Right kidney (tissue), 1 donor: ENCODE measurements around the gene AKT3.

Experiments used
- DNase-seq: peaks from one replicate; pipeline ENCODE4 v3.0.0-alpha.2; 2016

Gene AKT3

DNA sequence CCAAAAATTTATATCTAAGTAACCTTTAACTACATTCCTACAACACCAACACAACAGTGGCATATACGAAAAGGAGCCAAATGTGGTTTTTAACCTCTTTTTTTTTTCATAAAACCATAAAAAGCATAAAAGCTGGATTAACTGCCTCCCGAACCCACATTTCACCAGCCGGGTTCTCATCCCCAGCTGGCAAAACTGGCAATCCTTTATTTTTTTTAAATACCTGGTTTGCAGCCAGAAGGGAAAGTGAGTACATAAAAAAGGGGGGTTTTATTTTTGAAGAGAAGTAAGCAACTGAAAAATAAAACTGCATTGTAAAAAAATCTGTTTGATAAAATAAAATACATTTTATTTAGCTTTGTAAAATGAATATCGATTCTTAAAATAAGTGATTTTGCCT, 295.4 kb downstream of the AKT3 start:
- DNase-seq: no peak

DNA sequence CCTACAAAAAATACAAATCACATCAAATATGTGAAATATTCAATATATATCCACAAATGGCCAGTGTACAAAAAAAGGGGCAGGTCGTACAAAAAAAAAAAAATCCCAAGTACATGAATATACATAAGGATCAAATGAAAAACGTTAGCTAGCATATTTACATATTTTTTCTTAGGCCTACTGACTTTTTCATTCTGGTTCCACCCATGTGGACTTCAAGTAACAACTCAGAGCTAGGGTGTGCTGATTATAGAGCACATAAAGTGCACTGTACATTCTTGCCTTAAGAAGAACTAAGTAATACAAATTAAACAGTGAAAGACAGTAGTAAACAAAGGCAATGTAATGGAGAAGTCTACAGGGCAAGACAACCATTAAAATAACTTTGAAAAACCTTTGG, 297.0 kb downstream of the AKT3 start:
- DNase-seq: no peak

GRCh38 chr1:243550276-243550675, 299.8 kb downstream of the AKT3 start:
- no peak for DNase-seq

DNA sequence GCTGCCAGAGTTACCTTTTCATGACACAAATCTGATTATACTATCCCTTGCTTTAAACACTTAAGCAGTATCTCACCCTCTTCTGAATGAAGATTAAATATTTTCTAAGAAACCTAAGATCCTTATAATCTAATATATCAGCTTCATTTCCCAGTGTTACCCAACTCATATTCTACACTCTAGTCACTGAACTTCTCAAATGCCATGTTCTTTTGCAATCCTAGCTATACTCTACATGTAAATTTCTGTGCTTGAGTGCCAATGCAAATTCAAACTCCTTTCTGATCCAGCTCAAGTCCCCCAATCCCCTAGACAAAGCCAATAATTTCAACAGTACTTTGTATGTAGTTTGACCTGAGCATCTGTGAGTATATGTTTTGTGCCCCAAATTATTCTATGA, 300.3 kb downstream of the AKT3 start:
- no peak for DNase-seq

- DNase-seq: no peak
These were observed 300.9 kb downstream of the AKT3 start for GRCh38 chr1:243549108-243549507.

DNA sequence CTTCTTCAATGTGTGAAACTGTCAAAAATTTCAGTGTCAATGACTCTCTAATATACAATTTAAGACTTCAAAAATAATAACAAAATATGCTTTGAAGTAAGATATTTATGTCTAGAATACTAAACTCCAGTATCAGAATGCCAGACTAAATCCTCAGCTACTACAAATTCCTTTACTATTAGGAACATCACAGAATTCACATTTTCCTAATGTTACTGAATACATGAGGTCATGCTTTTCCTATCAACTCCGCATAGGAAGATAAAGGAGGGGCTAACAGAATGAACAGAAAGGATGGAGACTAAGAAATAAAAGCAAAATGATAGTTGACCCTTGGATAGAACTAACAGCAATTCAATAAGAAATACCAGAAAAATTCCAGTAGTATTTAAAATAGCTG, 301.5 kb downstream of the AKT3 start:
- no peak for DNase-seq

DNA sequence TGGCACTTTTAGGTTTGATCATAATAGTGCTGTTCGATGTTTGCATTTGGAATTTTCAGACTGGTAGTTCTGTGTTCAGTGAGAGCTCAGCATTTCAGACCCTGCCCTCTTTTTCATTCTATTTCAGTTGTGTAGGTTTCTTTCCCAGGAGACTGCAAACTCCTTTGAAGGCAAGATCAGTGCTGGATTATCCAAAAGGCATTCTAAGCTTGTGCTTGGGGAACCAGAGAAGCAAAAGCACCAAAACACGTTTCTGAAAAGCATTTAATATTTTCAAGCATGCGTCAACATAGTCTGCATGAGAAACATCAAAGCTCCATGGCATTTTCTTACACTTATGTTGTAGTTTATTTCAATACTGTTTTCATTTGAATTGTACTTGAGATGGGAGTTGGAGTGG, 302.2 kb downstream of the AKT3 start:
- no peak for DNase-seq

GRCh38 chr1:243546457-243546856, 303.6 kb downstream of the AKT3 start:
- no peak for DNase-seq

DNA sequence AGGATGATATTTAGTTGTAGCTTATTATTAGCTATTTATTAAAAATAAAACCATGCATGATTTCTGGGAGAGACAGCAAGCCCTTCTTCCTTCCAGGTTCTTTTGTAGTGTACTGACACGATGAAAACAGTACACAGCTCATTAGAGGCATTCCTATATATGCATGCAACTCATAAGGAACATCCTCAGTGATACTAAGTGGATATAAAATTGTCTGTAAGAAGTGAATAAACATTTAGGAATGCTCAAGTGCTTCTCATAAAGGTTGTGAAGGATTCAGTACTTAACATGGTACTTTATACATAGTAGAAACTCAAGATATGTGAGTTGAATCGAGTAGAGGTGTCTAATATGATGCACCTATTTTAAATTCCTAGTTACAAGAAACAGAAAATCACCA, 306.5 kb downstream of the AKT3 start:
- no peak for DNase-seq

- no peak for DNase-seq
These were observed 307.2 kb downstream of the AKT3 start for GRCh38 chr1:243542739-243543415.

GRCh38 chr1:243539636-243540035, 310.4 kb downstream of the AKT3 start:
- no peak for DNase-seq

GRCh38 chr1:243535014-243535413, 315.0 kb downstream of the AKT3 start:
- DNase-seq: no peak

DNA sequence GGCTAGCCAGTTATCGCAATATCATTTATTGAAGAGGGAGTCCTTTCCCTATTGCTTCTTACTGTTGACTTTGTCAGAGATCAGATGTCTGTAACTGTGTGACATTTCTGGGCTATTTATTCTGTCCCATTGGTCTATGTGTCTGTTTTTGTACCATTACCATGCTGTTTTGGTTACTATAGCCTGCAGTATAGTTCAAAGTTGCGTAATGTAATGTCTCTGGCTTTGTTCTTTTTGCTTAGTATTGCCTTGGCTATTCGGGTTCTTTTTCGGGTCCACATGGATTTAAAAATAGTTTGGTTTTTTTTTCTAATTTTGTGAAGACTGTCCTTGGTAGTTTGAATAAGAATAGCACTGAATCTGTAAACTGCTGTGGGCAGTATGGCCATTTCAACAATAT, 320.5 kb downstream of the AKT3 start:
- DNase-seq: no peak

GRCh38 chr1:243528459-243529121, 321.5 kb downstream of the AKT3 start:
- no peak for DNase-seq

- no peak for DNase-seq
These were observed 323.9 kb downstream of the AKT3 start for GRCh38 chr1:243526180-243526579.

DNA sequence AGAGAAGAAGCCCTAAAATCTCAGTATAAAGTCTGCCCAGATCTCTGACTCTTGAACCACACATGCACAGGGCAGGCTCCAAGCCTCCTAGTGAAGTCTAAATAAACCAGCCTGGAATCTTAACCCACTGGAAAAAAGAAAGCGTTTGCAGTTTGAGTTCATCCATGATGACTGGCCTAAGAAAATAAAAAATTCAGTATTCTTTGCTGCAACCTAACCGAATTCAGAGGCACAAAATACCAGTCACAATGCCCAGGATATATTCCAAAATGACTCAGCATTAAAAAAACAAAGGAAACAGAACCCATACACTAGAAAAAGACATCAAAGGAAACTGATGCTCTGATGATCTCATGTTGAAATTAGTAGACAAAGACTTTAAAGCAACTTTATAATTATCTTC, 325.0 kb downstream of the AKT3 start:
- DNase-seq: no peak

GRCh38 chr1:243523766-243524165, 326.3 kb downstream of the AKT3 start:
- no peak for DNase-seq

- no peak for DNase-seq
These were observed 329.2 kb downstream of the AKT3 start for GRCh38 chr1:243520831-243521230.

GRCh38 chr1:243514927-243515326, 335.1 kb downstream of the AKT3 start:
- DNase-seq: no peak

DNA sequence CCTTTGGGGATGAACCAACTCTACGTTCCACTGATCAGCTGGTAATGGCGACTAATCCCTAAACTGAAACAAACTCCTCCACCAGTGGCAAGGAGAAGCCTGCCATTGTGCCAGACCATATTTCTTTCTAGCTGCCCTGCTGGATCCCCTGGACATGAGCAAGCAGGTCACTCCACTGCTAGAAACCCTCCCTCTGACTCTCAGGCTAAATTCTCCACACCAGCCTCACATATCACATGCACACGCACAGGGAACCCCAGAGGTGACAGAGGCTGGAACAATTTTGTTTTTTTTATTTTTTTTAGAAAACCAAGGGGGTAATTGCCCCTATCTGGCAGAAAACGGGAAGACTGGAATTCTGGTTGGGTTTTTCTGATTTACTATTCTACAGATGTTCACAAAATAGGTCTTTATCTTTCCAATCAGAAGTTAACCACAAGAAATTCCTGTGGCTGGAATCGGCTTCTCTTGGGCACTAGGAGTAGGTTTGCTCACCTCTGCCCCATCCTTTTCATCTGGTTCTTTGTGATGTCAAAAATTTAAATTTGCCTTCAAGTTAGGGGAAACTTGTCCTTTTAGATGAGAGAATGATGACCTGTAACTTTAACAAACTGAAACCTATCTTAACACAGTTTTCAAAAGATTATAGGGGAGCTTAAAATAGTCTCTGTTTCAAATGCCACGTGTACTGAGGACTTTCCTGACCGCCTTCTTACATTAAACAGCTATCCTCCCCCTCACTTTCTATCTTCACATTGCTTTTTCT, 336.1 kb downstream of the AKT3 start:
- no peak for DNase-seq

DNA sequence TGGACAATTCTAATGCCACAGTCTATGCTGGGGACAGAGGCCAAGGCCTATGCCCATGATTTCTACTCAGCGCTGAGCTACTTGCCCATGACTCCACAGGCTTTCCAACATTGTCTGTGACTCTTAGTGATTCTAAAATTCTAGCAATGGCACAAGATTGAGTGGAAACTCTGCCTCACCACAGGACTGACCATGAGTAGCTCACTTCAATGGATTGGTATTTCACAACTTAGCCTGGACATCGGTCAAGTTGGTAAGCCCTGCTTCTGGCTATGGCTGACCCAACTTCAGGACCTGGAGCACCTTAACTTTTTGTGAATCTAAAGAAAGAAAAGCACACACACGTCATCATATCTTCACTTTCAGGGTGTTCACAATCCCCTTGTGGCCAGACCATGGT, 339.1 kb downstream of the AKT3 start:
- DNase-seq: no peak

DNA sequence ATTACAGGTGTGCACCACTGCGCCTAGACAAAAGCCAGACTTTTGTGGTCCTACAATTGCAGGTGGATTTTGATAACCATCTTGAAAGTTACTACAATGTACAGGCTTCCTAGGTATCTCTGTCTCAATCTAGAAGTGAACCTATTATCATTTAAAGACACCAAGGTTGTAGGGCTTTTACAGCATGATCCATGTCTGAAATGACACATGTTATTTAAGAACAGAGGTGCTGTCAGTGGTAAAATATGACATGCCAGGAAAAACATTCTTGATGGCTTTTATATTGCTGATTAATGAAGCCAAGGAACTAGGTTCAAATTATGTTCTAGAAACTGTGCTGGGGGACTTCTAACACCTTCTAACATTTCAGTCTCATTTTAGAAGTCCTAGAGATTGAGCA, 341.1 kb downstream of the AKT3 start:
- DNase-seq: no peak

DNA sequence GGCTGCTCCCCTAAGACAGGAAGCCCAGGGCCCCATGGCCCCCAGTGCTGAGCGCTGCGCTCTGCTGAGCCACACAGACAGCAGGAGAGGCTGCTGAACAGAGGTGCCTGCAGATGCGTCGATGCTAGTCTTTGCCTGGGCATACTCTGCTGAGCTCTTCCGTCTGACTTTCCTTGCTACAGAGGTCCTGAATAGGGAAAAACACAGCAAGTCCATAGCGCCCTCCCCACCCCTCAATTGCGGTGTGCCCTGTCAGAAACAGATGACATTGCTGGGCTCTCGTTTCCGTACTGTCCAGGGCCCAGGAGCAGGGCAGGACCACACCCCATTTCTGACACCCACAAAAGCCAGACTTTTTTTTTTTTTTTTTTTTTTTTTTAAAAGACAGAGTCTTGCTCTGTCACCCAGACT, 341.7 kb downstream of the AKT3 start:
- no peak for DNase-seq
